Mammary epithelial cell (primary cell): Measurements from ENCODE around the gene ATP5MG.

Experiments
- CTCF ChIP-seq, 2 donors: IDR thresholded peaks in 1 of 2; conservative IDR thresholded peaks in 1 of 2; 2 replicates each; pipeline ENCODE4 v1.5.1; 2011 to 2012; ENCODE audit warnings: inconsistent platforms in 2 of 2, low read length in 2 of 2, mild to moderate bottlenecking in 2 of 2, control low read depth in 1 of 2, low read depth in 1 of 2; ENCODE audit not compliant: insufficient read depth in 1 of 2; ENCODE audit errors: extremely low read depth in 1 of 2
- EZH2 ChIP-seq: IDR thresholded peaks from 2 replicates; pipeline ENCODE4 v1.6.1; 2012; ENCODE audit warnings: low read length, inconsistent platforms, borderline replicate concordance

- TF ChIP-seq CTCF (conservative IDR thresholded peaks at IDR 0.05 in 1 of 2, IDR thresholded peaks at IDR 0.05 in 1 of 2; ENCODE audit: extremely low read depth in 1 of 2, insufficient read depth in 1 of 2, low read depth in 1 of 2, low read length in 2 of 2) (no peak), EZH2 (no peak)
Observed at GRCh38 chr11:118375978-118376377, 25.4 kb upstream of the ATP5MG start.
